Neural progenitor cell (in vitro differentiated cells): ENCODE results near the gene RAD51B. TPM values are rescaled to one million over a fixed set of nuclear protein-coding genes. Genes with fewer than 3 reads are reported as not detected.
A peak's percentile ranks its signal among the peaks of the same experiment; 100 is the strongest.

Experiments
- DNase-seq: peaks from one replicate; pipeline ENCODE4 v3.0.0-alpha.2; 2016; ENCODE audit warnings: low spot score
- H2AFZ ChIP-seq: fragments of 200-600 bp; sonication (generic); replicated peaks from 2 replicates; pipeline ENCODE4 v1.6.1; 2016; ENCODE audit warnings: antibody characterized with exemption
- H3F3A ChIP-seq: fragments of 200-600 bp; sonication (generic); 2 replicates; pipeline ENCODE4 v1.6.1; 2016; ENCODE audit warnings: antibody characterized with exemption, low read depth
- H3K27ac ChIP-seq: fragments of 200-600 bp; sonication (generic); 2 replicates; pipeline ENCODE4 v1.5.1; 2016; ENCODE audit warnings: mild to moderate bottlenecking
- H3K27me3 ChIP-seq: fragments of 200-600 bp; sonication (generic); 2 replicates; pipeline ENCODE4 v1.6.1; 2016; ENCODE audit warnings: mild to moderate bottlenecking, moderate library complexity
- H3K36me3 ChIP-seq: fragments of 200-600 bp; sonication (generic); 2 replicates; pipeline ENCODE4 v1.5.1; 2016
- H3K4me1 ChIP-seq: fragments of 200-600 bp; sonication (generic); 2 replicates; pipeline ENCODE4 v1.6.1; 2016; ENCODE audit warnings: mixed run types
- H3K4me2 ChIP-seq: fragments of 200-600 bp; sonication (generic); 2 replicates; pipeline ENCODE4 v1.6.1; 2016
- H3K4me3 ChIP-seq: fragments of 200-600 bp; sonication (generic); 2 replicates; pipeline ENCODE4 v1.5.1; 2016
- H3K79me2 ChIP-seq: fragments of 200-600 bp; sonication (generic); 2 replicates; pipeline ENCODE4 v1.6.1; 2016; ENCODE audit warnings: low read depth
- H3K9ac ChIP-seq: fragments of 200-600 bp; sonication (generic); 2 replicates; pipeline ENCODE4 v1.6.1; 2016
- H3K9me3 ChIP-seq: fragments of 200-600 bp; sonication (generic); 2 replicates; pipeline ENCODE4 v1.5.1; 2016; ENCODE audit warnings: low read depth
- H4K20me1 ChIP-seq: fragments of 200-600 bp; sonication (generic); 2 replicates; pipeline ENCODE4 v1.6.1; 2016; ENCODE audit warnings: low read depth
- H3K27ac Mint-ChIP-seq: 3 replicates; pipeline ENCODE4 v1.8.0; 2021; ENCODE audit warnings: mixed read lengths
- H3K27me3 Mint-ChIP-seq: 2 replicates; pipeline ENCODE4 v1.8.0; 2022; ENCODE audit warnings: low read depth, mild to moderate bottlenecking, inconsistent platforms, moderate library complexity, mixed read lengths; ENCODE audit not compliant: insufficient read depth
- H3K36me3 Mint-ChIP-seq: 3 replicates; pipeline ENCODE4 v1.8.0; 2021; ENCODE audit warnings: mixed read lengths
- H3K4me1 Mint-ChIP-seq: 3 replicates; pipeline ENCODE4 v1.8.0; 2021; ENCODE audit warnings: mixed read lengths
- H3K4me3 Mint-ChIP-seq: 3 replicates; pipeline ENCODE4 v1.8.0; 2021; ENCODE audit warnings: mild to moderate bottlenecking, moderate library complexity, mixed read lengths
- H3K9me3 Mint-ChIP-seq: 3 replicates; pipeline ENCODE4 v1.8.0; 2020; ENCODE audit warnings: mixed read lengths
- CTCF ChIP-seq: fragments of 200-600 bp; sonication (generic); IDR thresholded peaks from 2 replicates; pipeline ENCODE4 v1.5.1; 2017; ENCODE audit warnings: antibody characterized with exemption, mild to moderate bottlenecking
- EZH2 ChIP-seq: fragments of 200-600 bp; sonication (generic); IDR thresholded peaks from 2 replicates; pipeline ENCODE4 v1.6.1; 2017; ENCODE audit warnings: antibody characterized with exemption, mild to moderate bottlenecking, moderate library complexity
- EZH2phosphoT487 ChIP-seq: fragments of 200-600 bp; sonication (generic); IDR thresholded peaks from 2 replicates; pipeline ENCODE4 v1.6.1; 2017; ENCODE audit warnings: antibody characterized with exemption
- total RNA-seq: library from RNA; depleted of rRNA; stranded (reverse); fragments of >200 nt; gene quantifications from 2 replicates; pipeline ENCODE4 v1.2.3, GENCODE V29; 2015; ENCODE audit warnings: low replicate concordance

The RAD51B gene
- total RNA-seq, 1 donor from 2014 or later = 50.5 TPM

GRCh38 chr14:68520637-68521556 lies 701.3 kb downstream of the RAD51B start:
- Histone ChIP-seq H3K4me1 (peaks cover 65% of the 10 kb centered on the region), H3K9me3 (no peaks in the 10 kb centered on the region), H3K9ac (no peak overlapping the region), H3F3A (peaks cover 53% of the 10 kb centered on the region), H3K4me3 (no peak overlapping the region), H3K27me3 (no peaks in the 10 kb centered on the region), H3K79me2 (no peaks in the 10 kb centered on the region), H3K36me3 (no peaks in the 10 kb centered on the region), H4K20me1 (no peaks in the 10 kb centered on the region), H2AFZ (no peak overlapping the region), H3K27ac (peak overlapping the region; percentile 93), H3K4me2 (peak overlapping the region; percentile 16)
- no peak overlapping the region for H3K4me3 Mint-ChIP-seq
- H3K27ac Mint-ChIP-seq = peak overlapping the region; percentile 95
- TF ChIP-seq CTCF (no peak), EZH2 (no peak), EZH2phosphoT487 (no peak)
- peaks cover 8% of the 10 kb centered on the region for H3K9me3 Mint-ChIP-seq
- no peaks in the 10 kb centered on the region for H3K27me3 Mint-ChIP-seq
- DNase-seq = no peak
- H3K36me3 Mint-ChIP-seq = peaks cover 10% of the 10 kb centered on the region
- H3K4me1 Mint-ChIP-seq = peaks cover 78% of the 10 kb centered on the region

DNA sequence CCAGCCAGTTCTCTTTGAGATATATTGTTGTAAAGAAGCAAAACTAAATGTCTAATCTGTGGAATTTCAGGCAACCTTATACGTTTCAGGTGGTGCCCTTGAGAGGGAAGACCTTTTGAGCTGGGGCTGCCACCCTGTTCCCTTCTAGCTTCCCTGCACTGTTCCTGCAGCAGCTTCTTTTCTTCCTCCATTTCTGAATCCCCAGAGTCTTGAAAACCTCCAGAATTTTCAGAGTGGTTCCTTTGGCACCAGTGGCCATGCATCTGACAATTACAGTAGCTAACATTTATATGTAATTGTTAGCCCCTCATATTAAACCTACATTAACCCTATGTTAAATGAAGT lies 702.0 kb downstream of the RAD51B start:
- Histone ChIP-seq H2AFZ (no peak overlapping the region), H3K79me2 (no peaks in the 10 kb centered on the region), H3F3A (peaks cover 54% of the 10 kb centered on the region), H3K4me3 (no peak overlapping the region), H3K4me2 (peak overlapping the region; percentile 39), H3K36me3 (no peaks in the 10 kb centered on the region), H4K20me1 (no peaks in the 10 kb centered on the region), H3K27me3 (no peaks in the 10 kb centered on the region), H3K4me1 (peaks cover 67% of the 10 kb centered on the region), H3K27ac (peak overlapping the region; percentile 93), H3K9me3 (no peaks in the 10 kb centered on the region), H3K9ac (no peak overlapping the region)
- H3K27ac Mint-ChIP-seq = peak overlapping the region; percentile 95
- DNase-seq = no peak
- H3K4me1 Mint-ChIP-seq = peaks cover 75% of the 10 kb centered on the region
- H3K36me3 Mint-ChIP-seq = peaks cover 10% of the 10 kb centered on the region
- TF ChIP-seq EZH2phosphoT487 (no peak), EZH2 (no peak), CTCF (no peak)
- no peaks in the 10 kb centered on the region for H3K27me3 Mint-ChIP-seq
- no peak overlapping the region for H3K4me3 Mint-ChIP-seq
- peaks cover 10% of the 10 kb centered on the region for H3K9me3 Mint-ChIP-seq

DNA sequence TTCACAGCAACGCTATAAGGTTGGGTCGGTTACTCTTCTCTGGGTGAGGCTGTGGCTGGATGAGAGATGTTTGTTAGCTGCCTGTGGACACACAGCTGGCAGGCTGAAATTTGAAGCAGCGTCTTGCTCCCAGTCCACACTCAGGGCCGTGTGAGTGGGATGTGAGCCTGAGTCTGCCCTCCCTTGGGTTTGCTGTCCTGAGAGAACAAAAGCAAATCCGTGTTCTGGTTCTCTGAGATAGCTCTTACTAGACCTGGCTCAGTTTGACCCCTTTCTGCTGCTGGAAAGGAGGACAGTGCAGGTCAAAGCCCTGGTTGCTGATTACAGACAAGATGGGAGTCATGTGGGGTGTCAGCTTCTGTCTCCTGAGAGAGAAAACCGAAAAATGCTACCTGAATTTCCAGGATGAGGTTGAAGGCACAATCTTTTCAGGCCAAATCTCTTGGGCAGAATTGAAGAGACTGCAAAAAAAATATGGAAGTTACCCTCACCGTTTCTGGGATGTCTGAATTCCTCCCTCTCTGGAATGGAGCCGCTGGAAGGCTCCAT lies 702.5 kb downstream of the RAD51B start:
- peak overlapping the region; percentile 95 for H3K27ac Mint-ChIP-seq
- H3K9ac ChIP-seq = no peak overlapping the region
- H3K27me3 Mint-ChIP-seq = no peaks in the 10 kb centered on the region
- peaks cover 59% of the 10 kb centered on the region for H3F3A ChIP-seq
- TF ChIP-seq EZH2phosphoT487 = no peak
- no peak for TF ChIP-seq CTCF
- TF ChIP-seq EZH2 = no peak
- peak overlapping the region; percentile 93 for H3K27ac ChIP-seq
- H3K9me3 ChIP-seq = no peaks in the 10 kb centered on the region
- no peak for DNase-seq
- no peaks in the 10 kb centered on the region for H3K36me3 ChIP-seq
- H3K4me2 ChIP-seq = peak overlapping the region; percentile 39
- H3K4me3 ChIP-seq = no peak overlapping the region
- H2AFZ ChIP-seq = no peak overlapping the region
- peaks cover 15% of the 10 kb centered on the region for H3K9me3 Mint-ChIP-seq
- H3K4me3 Mint-ChIP-seq = no peak overlapping the region
- H3K36me3 Mint-ChIP-seq = peaks cover 11% of the 10 kb centered on the region
- H3K4me1 ChIP-seq = peaks cover 70% of the 10 kb centered on the region
- H4K20me1 ChIP-seq = no peaks in the 10 kb centered on the region
- H3K4me1 Mint-ChIP-seq = peaks cover 75% of the 10 kb centered on the region
- H3K27me3 ChIP-seq = no peaks in the 10 kb centered on the region
- H3K79me2 ChIP-seq = no peaks in the 10 kb centered on the region
